H1 (cell line): ENCODE data around the gene ITGAV. TPM values are rescaled to one million over a fixed set of nuclear protein-coding genes. Genes with fewer than 3 reads are reported as not detected.

Experiments used
- CEBPB ChIP-seq: IDR thresholded peaks from 2 replicates; pipeline ENCODE4 v1.6.1; 2012; ENCODE audit warnings: low read depth, low read length
- CHD1 ChIP-seq: IDR thresholded peaks from 2 replicates; pipeline ENCODE4 v1.6.1; 2012; ENCODE audit warnings: low read depth, low read length, improper control_type of control experiment
- CHD2 ChIP-seq: IDR thresholded peaks from 2 replicates; pipeline ENCODE4 v1.6.1; 2012; ENCODE audit warnings: low read length, improper control_type of control experiment
- JUN ChIP-seq: IDR thresholded peaks from 2 replicates; pipeline ENCODE4 v1.6.1; 2011; ENCODE audit warnings: low read depth, mild to moderate bottlenecking, improper control_type of control experiment, low read length
- polyA plus RNA-seq, 7 experiments: library from polyadenylated mRNA; depleted of rRNA in 3 of 7; stranded (reverse) in 5 of 7; unstranded in 2 of 7; fragments of >200 nt in 5 of 7; fragments of 200-250 nt in 2 of 7; gene quantifications; 1 replicate in 5 of 7; 2 replicates in 1 of 7; 4 replicates in 1 of 7; pipeline versions ENCODE4 v1.2.1 to v1.2.3, GENCODE V29; 2011 to 2013; ENCODE audit warnings: missing spikeins in 2 of 7, mixed read lengths in 2 of 7
- total RNA-seq: library from RNA; stranded (reverse); fragmentation: NEBNext Ultra II Directional; extraction: Animal tissue kit (Norgen Biotek cat#: 25700); gene quantifications from 2 replicates; pipeline ENCODE4 v1.2.1, GENCODE V29; 2021

ITGAV gene
- total and polyA plus RNA-seq, 2 of the 8 experiments (the other 6 are each of a cell fraction or from before 2014, with no cell fraction given), result 11.7 to 42.4 TPM

- no peak for TF ChIP-seq CHD1
- TF ChIP-seq JUN, result no peak
- no peak for TF ChIP-seq CHD2
- no peak for TF ChIP-seq CEBPB
These were observed 137.1 kb downstream of the ITGAV start (continued) for GRCh38 chr2:186726938-186727337.
